IPS DF 6.9 (cell line): ENCODE results near the gene PPFIA1.

ENCODE experiments used
- DNase-seq: peaks from one replicate; pipeline ENCODE4 v3.0.0-alpha.2; 2013; ENCODE audit warnings: low read depth, low spot score
- H3K27ac ChIP-seq: one replicate; pipeline ENCODE4 v1.5.1; 2013; ENCODE audit warnings: low read length, control low read depth
- H3K27me3 ChIP-seq: 2 replicates; pipeline ENCODE4 v1.6.1; 2013; ENCODE audit warnings: mild to moderate bottlenecking, low read length; ENCODE audit not compliant: control insufficient read depth, insufficient read depth
- H3K36me3 ChIP-seq: 2 replicates; pipeline ENCODE4 v1.6.1; 2013; ENCODE audit warnings: low read length; ENCODE audit not compliant: control insufficient read depth, insufficient read depth
- H3K4me1 ChIP-seq: 2 replicates; pipeline ENCODE4 v1.6.1; 2013; ENCODE audit warnings: low read length; ENCODE audit not compliant: control insufficient read depth, insufficient read depth
- H3K4me3 ChIP-seq: 2 replicates; pipeline ENCODE4 v1.5.1; 2013; ENCODE audit warnings: mild to moderate bottlenecking, low read length
- H3K9me3 ChIP-seq: 2 replicates; pipeline ENCODE4 v1.6.1; 2013; ENCODE audit warnings: low read length, inconsistent platforms; ENCODE audit not compliant: control insufficient read depth, insufficient read depth
- WGBS: extraction: QIAGEN DNeasy Blood & Tissue Kit; methylation state at CpG from one replicate; pipeline ENCODE4 v1.1.7; 2013; ENCODE audit warnings: mixed read lengths, missing lambda C conversion rate; ENCODE audit not compliant: insufficient read length, insufficient coverage; 5-methylcytosine and 5-hydroxymethylcytosine counted together

PPFIA1 gene

GRCh38 chr11:70421123-70421522 lies 150.6 kb downstream of the PPFIA1 start:
- no peaks in the 10 kb centered on the region for H3K27me3 ChIP-seq
- WGBS = no CpG with 5 or more reads among the region's 13 CpGs
- no peak overlapping the region for H3K27ac ChIP-seq
- no peaks in the 10 kb centered on the region for H3K9me3 ChIP-seq
- peaks cover 4% of the 10 kb centered on the region; the same call in 1 of the 2 replicates for H3K4me1 ChIP-seq
- H3K4me3 ChIP-seq = no peak overlapping the region
- peaks cover 57% of the 10 kb centered on the region for H3K36me3 ChIP-seq
- no peak for DNase-seq

- Histone ChIP-seq H3K27ac (no peak overlapping the region), H3K27me3 (no peaks in the 10 kb centered on the region), H3K4me3 (no peak overlapping the region), H3K9me3 (no peaks in the 10 kb centered on the region), H3K36me3 (peaks cover 48% of the 10 kb centered on the region), H3K4me1 (peaks cover 4% of the 10 kb centered on the region; the same call in 1 of the 2 replicates)
- no peak for DNase-seq
- no CpG with 5 or more reads among the region's 35 CpGs for WGBS
Measured at GRCh38 chr11:70422692-70423522, 152.4 kb downstream of the PPFIA1 start.

GRCh38 chr11:70423523-70424505 lies 153.3 kb downstream of the PPFIA1 start:
- no peak overlapping the region for H3K4me3 ChIP-seq
- WGBS = no CpG with 5 or more reads among the region's 34 CpGs
- peaks cover 4% of the 10 kb centered on the region; the same call in 1 of the 2 replicates for H3K4me1 ChIP-seq
- no peaks in the 10 kb centered on the region for H3K9me3 ChIP-seq
- DNase-seq = no peak
- H3K36me3 ChIP-seq = peaks cover 45% of the 10 kb centered on the region
- H3K27me3 ChIP-seq = no peaks in the 10 kb centered on the region
- H3K27ac ChIP-seq = no peak overlapping the region

GRCh38 chr11:70424765-70425344 lies 154.4 kb downstream of the PPFIA1 start:
- Histone ChIP-seq H3K27ac (no peak overlapping the region), H3K27me3 (no peaks in the 10 kb centered on the region), H3K36me3 (peaks cover 52% of the 10 kb centered on the region), H3K4me3 (no peak overlapping the region), H3K9me3 (no peaks in the 10 kb centered on the region), H3K4me1 (peaks cover 4% of the 10 kb centered on the region)
- DNase-seq = no peak
- no CpG with 5 or more reads among the region's 14 CpGs for WGBS

- no peaks in the 10 kb centered on the region for H3K27me3 ChIP-seq
- H3K4me1 ChIP-seq = peaks cover 4% of the 10 kb centered on the region
- no CpG with 5 or more reads among the region's 11 CpGs for WGBS
- H3K27ac ChIP-seq = no peak overlapping the region
- no peak overlapping the region for H3K4me3 ChIP-seq
- DNase-seq = no peak
- H3K36me3 ChIP-seq = peaks cover 51% of the 10 kb centered on the region
- H3K9me3 ChIP-seq = no peaks in the 10 kb centered on the region
Measured at GRCh38 chr11:70427436-70427835, 156.9 kb downstream of the PPFIA1 start.

GRCh38 chr11:70428701-70429427 lies 158.4 kb downstream of the PPFIA1 start:
- no CpG with 5 or more reads among the region's 18 CpGs for WGBS
- peaks cover 2% of the 10 kb centered on the region for H3K4me1 ChIP-seq
- DNase-seq = no peak
- no peaks in the 10 kb centered on the region for H3K9me3 ChIP-seq
- H3K27me3 ChIP-seq = no peaks in the 10 kb centered on the region
- no peak overlapping the region for H3K4me3 ChIP-seq
- H3K36me3 ChIP-seq = peaks cover 54% of the 10 kb centered on the region
- no peak overlapping the region for H3K27ac ChIP-seq

- H3K27me3 ChIP-seq = no peaks in the 10 kb centered on the region
- H3K9me3 ChIP-seq = no peaks in the 10 kb centered on the region
- peaks cover 56% of the 10 kb centered on the region for H3K36me3 ChIP-seq
- DNase-seq = no peak
- no CpG with 5 or more reads among the region's 8 CpGs for WGBS
- H3K4me3 ChIP-seq = no peak overlapping the region
- no peaks in the 10 kb centered on the region; the same call in 1 of the 2 replicates for H3K4me1 ChIP-seq
- H3K27ac ChIP-seq = no peak overlapping the region
Measured at GRCh38 chr11:70429428-70429705, 158.9 kb downstream of the PPFIA1 start.

GRCh38 chr11:70429724-70430521 lies 159.4 kb downstream of the PPFIA1 start:
- peaks cover 62% of the 10 kb centered on the region for H3K36me3 ChIP-seq
- H3K27me3 ChIP-seq = no peaks in the 10 kb centered on the region
- no peak overlapping the region for H3K27ac ChIP-seq
- no peak for DNase-seq
- no peak overlapping the region for H3K4me3 ChIP-seq
- H3K4me1 ChIP-seq = no peaks in the 10 kb centered on the region; the same call in 1 of the 2 replicates
- WGBS = no CpG with 5 or more reads among the region's 11 CpGs
- no peaks in the 10 kb centered on the region for H3K9me3 ChIP-seq

- WGBS = no CpG with 5 or more reads among the region's 25 CpGs
- Histone ChIP-seq H3K4me3 (no peak overlapping the region), H3K27me3 (no peaks in the 10 kb centered on the region), H3K4me1 (no peaks in the 10 kb centered on the region; the same call in 1 of the 2 replicates), H3K27ac (no peak overlapping the region), H3K9me3 (no peaks in the 10 kb centered on the region), H3K36me3 (peaks cover 65% of the 10 kb centered on the region)
- no peak for DNase-seq
Measured at GRCh38 chr11:70430671-70431574, 160.4 kb downstream of the PPFIA1 start.
